ELF-1 (cell line): ENCODE results near the gene MAJIN.

ENCODE experiments used
- DNase-seq: peaks from one replicate; pipeline ENCODE4 v3.0.0-alpha.2; 2016; ENCODE audit warnings: low read depth, low spot score

The MAJIN gene

GRCh38 chr11:64893194-64894069 lies 78.5 kb downstream of the MAJIN start:
- no peak for DNase-seq

- no peak for DNase-seq
Observed at GRCh38 chr11:64892838-64893193, 79.1 kb downstream of the MAJIN start.

- no peak for DNase-seq
Observed at GRCh38 chr11:64892411-64892831, 79.5 kb downstream of the MAJIN start.

GRCh38 chr11:64891880-64892279 lies 80.0 kb downstream of the MAJIN start:
- DNase-seq, result no peak

- no peak for DNase-seq
Observed at GRCh38 chr11:64891215-64891848, 80.6 kb downstream of the MAJIN start.

GRCh38 chr11:64890522-64890939 lies 81.4 kb downstream of the MAJIN start:
- no peak for DNase-seq

GRCh38 chr11:64888729-64889511 lies 83.0 kb downstream of the MAJIN start:
- DNase-seq, result peak; percentile 68

- DNase-seq, result no peak
Observed at GRCh38 chr11:64888406-64888728, 83.5 kb downstream of the MAJIN start.
